CD4-positive, alpha-beta T cell treated with Interleukin-21 for 1 hour (primary cell): ENCODE measurements around the gene RARA.
"Not testable (repeated sequence)": the region's sequence is repeated elsewhere in the genome, so short reads cannot be mapped to it uniquely, and the experiment has no call there.

Source experiments
- DNase-seq: peaks from one replicate; pipeline ENCODE4 v3.0.0-alpha.2; 2020

The RARA gene

DNA sequence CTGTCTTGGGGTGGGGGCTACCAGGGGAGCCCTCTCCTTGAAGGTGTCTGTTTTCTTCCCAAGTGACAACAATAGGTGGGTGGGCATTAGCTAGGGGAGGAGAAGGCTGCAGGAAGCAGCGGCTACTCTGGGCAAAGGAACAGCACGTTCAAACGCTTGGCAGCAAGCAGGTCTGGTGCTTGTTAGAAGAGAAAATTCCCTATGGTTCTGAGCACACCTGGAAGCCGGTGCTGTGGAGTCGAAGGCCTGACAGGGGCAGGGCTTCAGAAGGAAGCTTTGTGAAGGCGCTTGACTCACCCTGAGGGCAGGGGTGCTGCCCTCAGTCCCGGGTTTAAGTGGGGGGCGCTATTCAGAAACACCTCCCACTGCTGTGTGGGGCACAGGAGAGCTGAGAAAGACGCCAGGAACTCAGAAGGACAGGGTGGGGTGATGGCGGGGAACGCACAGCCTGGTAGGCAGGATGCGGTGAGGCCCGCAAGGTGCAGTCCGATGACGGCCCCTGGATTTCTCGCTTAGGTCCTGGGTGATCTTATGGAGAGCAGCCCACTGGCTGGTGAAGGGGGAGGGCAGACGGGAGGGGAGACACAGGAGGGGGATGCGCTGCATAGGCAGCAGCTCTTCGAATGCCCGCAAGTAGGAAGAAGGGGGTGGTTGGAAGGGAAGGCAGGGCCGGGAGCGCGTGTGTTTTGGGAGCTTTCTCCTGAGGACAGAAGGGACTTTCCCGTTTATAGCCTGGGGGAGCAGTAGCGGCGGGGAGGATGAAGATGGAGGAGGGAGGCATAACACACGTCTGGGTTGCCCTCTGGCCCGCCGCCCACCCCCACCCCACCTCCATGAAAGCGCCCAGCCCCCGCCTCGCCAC lies 52.3 kb downstream of the RARA start:
- no peak for DNase-seq

GRCh38 chr17:40361925-40362695 lies 53.1 kb downstream of the RARA start:
- DNase-seq: no peak

- peak; percentile 78 for DNase-seq
Measured at GRCh38 chr17:40362696-40363110, 53.7 kb downstream of the RARA start.

- DNase-seq: no peak
Measured at GRCh38 chr17:40363111-40363827, 54.3 kb downstream of the RARA start.

GRCh38 chr17:40364121-40364861 lies 55.3 kb downstream of the RARA start, which contains the start of gene GJD3:
TSS of gene GJD3 (minus strand) at chr17:40364737. CDS start at chr17:40363815, 922 bp downstream.
- DNase-seq: no peak

GRCh38 chr17:40364906-40365305 lies 55.9 kb downstream of the RARA start:
- no peak for DNase-seq

- DNase-seq: no peak
Measured at GRCh38 chr17:40366076-40366860, 57.3 kb downstream of the RARA start.

DNA sequence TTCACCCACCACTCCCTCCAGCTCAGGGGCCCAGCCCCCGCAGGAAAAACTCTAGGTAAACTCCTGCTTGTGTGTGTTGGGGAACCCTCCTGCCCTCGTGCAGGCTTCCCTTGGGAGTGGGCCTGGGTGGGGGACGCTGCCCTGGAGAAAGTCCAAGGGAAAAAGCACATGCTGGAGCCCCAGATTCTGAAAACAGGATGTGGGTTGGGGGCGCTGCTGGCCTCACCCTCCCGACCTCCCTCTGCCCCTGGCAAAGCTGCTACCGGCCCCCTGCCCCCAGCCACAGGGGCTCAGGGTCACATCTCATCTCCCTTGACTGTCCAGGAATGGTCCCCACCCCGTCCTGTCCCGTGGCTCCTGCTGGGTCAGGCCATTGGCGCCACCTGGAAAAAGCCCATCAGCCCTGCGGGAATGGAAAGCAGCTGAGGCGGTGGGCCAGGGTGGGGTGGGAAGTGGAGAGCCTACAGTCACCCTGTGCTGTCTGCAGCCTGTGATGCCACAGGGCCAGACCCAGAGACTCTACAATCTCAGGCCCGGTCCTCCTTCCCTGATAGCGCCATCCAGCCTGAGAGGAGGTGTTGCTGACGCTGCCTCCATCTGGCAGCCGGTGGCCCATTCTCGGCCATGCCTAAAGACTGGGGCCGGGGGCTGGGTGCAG lies 58.0 kb downstream of the RARA start:
- no peak for DNase-seq

- not testable (repeated sequence) for DNase-seq
Measured at GRCh38 chr17:40367728-40368127, 58.7 kb downstream of the RARA start.

DNA sequence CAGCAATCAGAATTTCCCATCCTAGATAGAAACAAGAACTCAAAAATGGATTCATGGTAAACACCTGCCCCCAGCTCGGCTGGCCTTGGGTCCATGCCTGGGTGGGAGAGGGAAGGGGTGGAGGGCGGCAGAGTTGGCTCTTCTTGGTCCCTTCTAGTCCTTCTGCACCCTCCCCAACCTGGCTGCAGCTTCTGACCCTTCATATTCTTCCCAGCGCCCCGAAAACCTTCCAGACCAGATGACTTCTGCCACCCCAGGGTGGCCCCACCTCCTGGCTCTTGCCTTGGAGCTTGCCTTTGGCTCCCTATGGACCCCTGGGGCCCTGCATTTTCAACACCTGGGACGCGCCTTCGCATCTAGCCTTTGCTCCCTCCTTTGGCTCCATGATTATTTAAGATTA lies 60.9 kb downstream of the RARA start:
- DNase-seq: no peak

DNA sequence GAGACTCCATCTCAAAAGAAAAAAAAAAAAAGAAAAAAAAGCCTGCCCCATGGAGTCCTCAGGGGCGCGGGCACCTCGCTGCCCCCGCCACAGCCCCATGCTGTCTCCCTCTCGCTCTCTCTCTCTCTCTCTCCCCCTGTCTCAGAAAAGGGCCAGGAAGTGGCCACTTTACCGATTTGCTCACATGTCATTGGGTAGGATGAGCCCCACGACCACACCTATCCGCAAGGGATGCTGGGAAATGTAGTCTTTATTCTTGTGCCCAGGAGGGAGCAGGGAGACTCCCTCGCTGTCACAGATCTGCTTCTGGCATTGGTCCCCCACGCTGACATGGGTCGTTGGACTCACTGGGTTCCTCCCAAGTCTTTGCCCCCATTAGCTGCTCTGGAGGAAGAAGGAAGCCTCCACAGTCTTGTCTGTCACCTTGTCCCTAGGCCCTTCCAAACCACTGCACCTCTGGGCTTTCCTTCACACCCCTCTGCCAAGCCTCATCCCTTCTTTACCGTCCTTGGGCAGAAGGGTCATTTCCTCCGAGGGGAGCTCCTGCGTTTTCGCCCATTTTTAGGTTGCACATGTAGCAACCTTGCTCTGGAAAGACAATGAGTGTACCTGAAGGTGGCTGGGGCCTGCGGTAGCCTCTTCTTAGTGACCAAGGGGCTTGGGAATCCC lies 62.4 kb downstream of the RARA start:
- peak; percentile 68 for DNase-seq

DNA sequence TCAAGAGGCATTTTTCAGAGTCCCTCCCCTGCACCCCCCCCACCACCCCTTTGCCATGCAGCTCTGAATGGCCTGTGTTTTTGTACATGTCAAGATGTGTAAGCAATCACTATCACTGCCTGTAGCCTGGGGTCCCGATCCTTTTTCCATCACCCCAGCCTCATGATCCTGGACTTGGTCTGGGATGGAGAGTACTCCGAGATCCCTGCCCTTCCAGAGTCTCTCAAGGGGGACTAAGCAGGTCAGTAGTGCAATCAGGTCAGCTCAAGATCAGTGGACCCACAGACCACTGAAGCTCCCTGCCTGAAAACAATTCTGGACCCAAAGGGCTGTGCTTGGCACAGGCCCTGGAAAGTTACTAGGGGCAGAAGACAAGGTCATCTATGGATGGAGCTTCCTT lies 63.1 kb downstream of the RARA start:
- DNase-seq: no peak

GRCh38 chr17:40372644-40373043 lies 63.7 kb downstream of the RARA start:
- not testable (repeated sequence) for DNase-seq

- no peak for DNase-seq
Measured at GRCh38 chr17:40373324-40373723, 64.3 kb downstream of the RARA start.

GRCh38 chr17:40373999-40374398 lies 65.0 kb downstream of the RARA start:
- no peak for DNase-seq

DNA sequence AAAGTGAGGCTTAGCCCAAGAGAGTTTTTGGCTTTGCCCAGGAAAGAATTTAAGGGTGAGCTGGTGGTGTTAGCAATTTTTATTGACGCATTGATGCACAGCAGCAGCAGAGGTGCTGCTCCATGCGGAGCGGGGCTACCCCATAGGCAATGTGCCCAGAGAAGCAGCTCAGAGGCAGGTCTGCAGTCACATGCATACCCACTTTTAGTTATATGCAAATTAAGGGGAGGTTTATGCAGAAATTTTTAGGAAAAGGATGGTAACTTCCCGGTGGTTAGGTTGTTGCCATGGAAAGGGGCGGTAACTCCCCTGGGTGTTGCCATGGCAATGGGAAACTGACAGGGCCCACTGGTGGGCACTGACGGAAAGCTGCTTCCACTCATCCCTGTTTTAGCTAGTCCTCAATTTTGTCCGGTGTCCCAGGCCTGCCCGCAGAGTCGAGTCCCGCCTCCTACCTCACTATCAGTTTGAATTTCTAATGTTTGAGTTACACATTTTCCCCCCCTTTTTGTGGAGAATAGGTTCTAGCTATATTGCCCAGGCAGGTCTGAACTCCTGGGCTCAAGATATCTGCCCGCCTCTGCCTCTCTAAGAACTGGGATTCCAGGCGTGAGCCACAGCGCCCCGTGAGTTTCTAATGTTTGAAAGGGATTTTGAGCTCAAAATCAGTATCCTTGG lies 66.0 kb downstream of the RARA start:
- no peak for DNase-seq

DNA sequence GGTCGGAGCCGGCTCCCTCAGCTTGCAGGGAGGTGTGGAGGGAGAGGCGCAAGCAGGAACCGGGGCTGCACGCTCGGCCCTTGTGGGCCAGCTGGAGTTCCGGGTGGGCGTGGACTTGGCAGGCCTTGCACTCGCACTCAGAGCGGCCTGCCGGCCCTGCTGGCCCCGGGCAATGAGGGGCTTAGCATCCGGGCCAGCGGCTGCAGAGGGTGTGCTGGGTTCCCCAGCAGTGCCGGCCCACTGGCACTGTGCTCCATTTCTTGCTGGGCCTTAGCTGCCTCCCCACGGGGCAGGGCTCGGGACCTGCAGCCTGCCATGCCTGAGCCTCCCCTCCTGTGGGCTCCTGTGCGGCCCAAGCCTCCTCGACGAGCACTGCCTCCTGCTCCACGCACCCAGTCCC lies 66.8 kb downstream of the RARA start:
- not testable (repeated sequence) for DNase-seq

DNA sequence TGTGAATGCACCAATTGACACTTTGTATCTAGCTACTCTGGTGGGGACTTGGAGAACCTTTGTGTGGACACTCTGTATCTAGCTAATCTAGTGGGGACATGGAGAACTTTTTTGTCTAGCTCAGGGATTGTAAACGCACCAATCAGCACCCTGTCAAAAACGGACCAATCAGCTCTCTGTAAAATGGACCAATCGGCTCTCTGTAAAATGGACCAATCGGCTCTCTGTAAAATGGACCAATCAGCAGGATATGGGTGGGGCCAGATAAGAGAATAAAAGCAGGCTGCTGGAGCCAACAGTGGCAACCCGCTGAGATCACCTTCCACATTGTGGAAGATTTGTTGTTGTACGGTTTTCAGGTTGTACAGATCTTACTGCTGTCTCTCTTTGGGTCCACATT lies 67.6 kb downstream of the RARA start:
- peak; percentile 31 for DNase-seq

GRCh38 chr17:40377832-40378231 lies 68.9 kb downstream of the RARA start:
- no peak for DNase-seq

GRCh38 chr17:40378966-40379365 lies 70.0 kb downstream of the RARA start:
- DNase-seq: no peak
